A549 (cell line): Measurements from ENCODE around the gene NEUROG1. TPM values are rescaled to one million over a fixed set of nuclear protein-coding genes. Genes with fewer than 3 reads are reported as not detected.

Source experiments
- ATAC-seq, 2 experiments: fragments of 200-7000 bp in 1 of 2; fragments of >200 bp in 1 of 2; cut with Nextera tagmentation in 1 of 2; cut with Tn5 transposase in 1 of 2; 3 replicates each; pipeline versions ENCODE4 v1.8.0 to v1.9.1; 2018 to 2020; ENCODE audit warnings: mild to moderate bottlenecking in 1 of 2, moderate library complexity in 1 of 2
- CTCF ChIA-PET: fragments of 300-600 bp; sonication (Branson Sonifier 250); formaldehyde crosslinking; extraction: SDS; loops from one replicate; lab custom pipeline; 2021; ENCODE audit warnings: antibody characterized with exemption, inconsistent platforms; lab: Yijun Ruan, JAX
- POLR2A ChIA-PET: fragments of 350-600 bp; formaldehyde crosslinking; extraction: SDS; loops from one replicate; lab custom pipeline; 2021; ENCODE audit warnings: antibody characterized with exemption, inconsistent platforms; lab: Yijun Ruan, JAX
- DNase-seq, 2 experiments: peaks; one replicate each; pipeline versions ENCODE4 v3.0.0 to v3.0.0-alpha.2; 2011 to 2016; ENCODE audit warnings: low read depth in 1 of 2, low spot score in 1 of 2
- FAIRE-seq: peaks from 2 replicates; lab custom pipeline; 2011; peaks lifted over from hg19 to GRCh38; lab: Jason Lieb, UNC
- H3K27ac ChIP-seq, 2 experiments: fragments of >200 bp; sonication (Bioruptor Twin); formaldehyde crosslinking; 3 replicates each; pipeline ENCODE4 v1.5.1; 2016 to 2017
- H3K4me1 ChIP-seq: fragments of >200 bp; sonication (Bioruptor Twin); formaldehyde crosslinking; 3 replicates; pipeline ENCODE4 v1.6.1; 2016
- H3K4me2 ChIP-seq: fragments of >200 bp; sonication (Bioruptor Twin); formaldehyde crosslinking; 3 replicates; pipeline ENCODE4 v1.6.1; 2016
- H3K4me3 ChIP-seq: fragments of >200 bp; sonication (Bioruptor Twin); formaldehyde crosslinking; 3 replicates; pipeline ENCODE4 v1.5.1; 2016
- H3K9me3 ChIP-seq: fragments of >200 bp; sonication (Bioruptor Twin); formaldehyde crosslinking; 3 replicates; pipeline ENCODE4 v1.6.1; 2016
- BCL3 ChIP-seq: fragments of >200 bp; sonication (Bioruptor Twin); formaldehyde crosslinking; IDR thresholded peaks from 3 replicates; pipeline ENCODE4 v1.6.1; 2016
- CBX2 ChIP-seq: fragments of 200-600 bp; sonication (generic); IDR thresholded peaks from 2 replicates; pipeline ENCODE4 v1.6.1; 2016; ENCODE audit warnings: low read depth, mild to moderate bottlenecking, borderline replicate concordance
- CHD4 ChIP-seq: fragments of 200-600 bp; sonication (generic); IDR thresholded peaks from 2 replicates; pipeline ENCODE4 v1.6.1; 2016; ENCODE audit warnings: antibody characterized with exemption, mild to moderate bottlenecking, borderline replicate concordance
- EHF ChIP-seq: fragments of 250-450 bp; sonication (Bioruptor Pico); IDR thresholded peaks from 2 replicates; pipeline ENCODE4 v1.5.0; 2020; ENCODE audit warnings: mild to moderate bottlenecking
- ESRRA ChIP-seq: fragments of 150-350 bp; IDR thresholded peaks from 2 replicates; pipeline ENCODE4 v1.6.1; 2014; ENCODE audit warnings: mild to moderate bottlenecking, low read length, borderline replicate concordance
- FOXS1 ChIP-seq: fragments of 250-450 bp; sonication (Bioruptor Pico); IDR thresholded peaks from 2 replicates; pipeline ENCODE4 v1.5.0; 2020; ENCODE audit warnings: mild to moderate bottlenecking, moderate library complexity
- GATA3 ChIP-seq: IDR thresholded peaks from 2 replicates; pipeline ENCODE4 v1.6.1; 2012; ENCODE audit warnings: borderline replicate concordance
- HMGXB4 ChIP-seq: fragments of 250-450 bp; sonication (Bioruptor Pico); IDR thresholded peaks from 2 replicates; pipeline ENCODE4 v1.5.0; 2021; ENCODE audit warnings: mild to moderate bottlenecking, moderate library complexity, borderline replicate concordance
- HOXB5 ChIP-seq: fragments of 250-450 bp; sonication (Bioruptor Pico); IDR thresholded peaks from 2 replicates; pipeline ENCODE4 v1.5.0; 2020; ENCODE audit warnings: mild to moderate bottlenecking, moderate library complexity
- JUNB ChIP-seq: fragments of >200 bp; sonication (Bioruptor Twin); formaldehyde crosslinking; IDR thresholded peaks from 2 replicates; pipeline ENCODE4 v1.6.1; 2016
- MAFK ChIP-seq: fragments of 450-650 bp; IDR thresholded peaks from 2 replicates; pipeline ENCODE4 v1.6.1; 2014; ENCODE audit not compliant: partially characterized antibody
- MYC ChIP-seq: IDR thresholded peaks from 2 replicates; pipeline ENCODE4 v1.6.1; 2012; ENCODE audit warnings: mild to moderate bottlenecking, inconsistent platforms, low read length, improper control_type of control experiment, borderline replicate concordance
- NFE2L2 ChIP-seq: fragments of 150-350 bp; conservative IDR thresholded peaks from 2 replicates; pipeline ENCODE4 v1.6.1; 2014; ENCODE audit warnings: low read length
- PHF8 ChIP-seq: fragments of 200-600 bp; sonication (generic); IDR thresholded peaks from 2 replicates; pipeline ENCODE4 v1.6.1; 2016; ENCODE audit warnings: low read depth, mild to moderate bottlenecking, antibody characterized with exemption, moderate library complexity, borderline replicate concordance
- POLR2A ChIP-seq: IDR thresholded peaks from 2 replicates; pipeline ENCODE4 v1.6.1; 2012; ENCODE audit warnings: mild to moderate bottlenecking, low read length
- POLR2AphosphoS2 ChIP-seq: conservative IDR thresholded peaks from 2 replicates; pipeline ENCODE4 v1.6.1; 2012; ENCODE audit warnings: low read length, improper control_type of control experiment, inconsistent platforms
- RAD21 ChIP-seq, 2 experiments: fragments of >200 bp in 1 of 2; sonication (Bioruptor Twin) in 1 of 2; formaldehyde crosslinking in 1 of 2; IDR thresholded peaks in 1 of 2; conservative IDR thresholded peaks in 1 of 2; 2 replicates in 1 of 2; 3 replicates in 1 of 2; pipeline ENCODE4 v1.6.1; 2012 to 2018; ENCODE audit warnings: inconsistent platforms in 1 of 2
- RARB ChIP-seq: fragments of 250-450 bp; sonication (Bioruptor Pico); IDR thresholded peaks from 2 replicates; pipeline ENCODE4 v1.8.0; 2021; ENCODE audit warnings: mild to moderate bottlenecking, moderate library complexity
- USF2 ChIP-seq: fragments of 450-650 bp; IDR thresholded peaks from 2 replicates; pipeline ENCODE4 v1.6.1; 2014; ENCODE audit warnings: antibody characterized with exemption
- ZFP36 ChIP-seq: fragments of 450-650 bp; IDR thresholded peaks from 2 replicates; pipeline ENCODE4 v1.6.1; 2014; ENCODE audit warnings: borderline replicate concordance; ENCODE audit not compliant: partially characterized antibody
- ZSCAN20 ChIP-seq: fragments of 250-450 bp; sonication (Bioruptor Pico); IDR thresholded peaks from 2 replicates; pipeline ENCODE4 v1.8.0; 2022; ENCODE audit warnings: mild to moderate bottlenecking, moderate library complexity
- WGBS: methylation state at CpG from one replicate; pipeline ENCODE4 v1.1.6; 2017; ENCODE audit errors: missing lambda C conversion rate; 5-methylcytosine and 5-hydroxymethylcytosine counted together
- polyA plus RNA-seq, 4 experiments: library from polyadenylated mRNA; depleted of rRNA in 3 of 4; stranded (reverse); fragments of >200 nt; fragmentation: RNase III in 1 of 4; extraction: RNeasy Plus Mini Kit Qiagen cat#74134 plus additional on column Dnase treatment in 1 of 4; gene quantifications; 2 replicates in 3 of 4; 3 replicates in 1 of 4; pipeline ENCODE4 v1.2.3, GENCODE V29; 2011 to 2017
- TF ChIP-seq, protein P1 (sequence below): IDR thresholded peaks from 2 replicates; pipeline ENCODE4 v1.6.1; 2012; ENCODE audit warnings: low read depth, borderline replicate concordance

Gene NEUROG1
- polyA plus RNA-seq, 2 of the 4 experiments (the other 2 are of a cell fraction), result not detected

GRCh38 chr5:135493406-135494180, 42.2 kb downstream of the NEUROG1 start (continued):
- no peak for TF ChIP-seq ZFP36

DNA sequence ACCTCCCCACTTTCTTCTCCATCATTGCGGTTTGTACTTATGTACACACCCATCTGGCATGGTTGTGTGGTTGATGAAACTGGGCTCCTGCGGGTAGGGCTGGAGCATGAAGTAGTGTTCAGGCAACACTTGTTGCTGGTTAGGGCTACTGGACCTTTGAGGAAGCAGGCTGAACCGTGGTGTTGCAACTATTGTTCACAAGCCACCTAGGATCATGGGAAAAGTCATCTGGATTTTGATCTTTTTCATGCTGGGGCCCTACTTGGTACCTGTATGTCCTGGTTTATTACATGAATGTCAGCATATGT, 43.5 kb downstream of the NEUROG1 start:
- Histone ChIP-seq H3K4me3 (no peak overlapping the region), H3K4me1 (peaks cover 31% of the 10 kb centered on the region), H3K27ac (peak overlapping the region in 1 of 2 experiments; percentile 49; a peak in 2 of 6 replicates), H3K4me2 (no peak overlapping the region), H3K9me3 (no peaks in the 10 kb centered on the region)
- ChIA-PET POLR2A (no interaction called here), CTCF (interaction anchor here (0.6 to 6.1 kb wide), 5 partner anchors 21 to 77 kb away, joined by 3 to 43 read pairs (median 3); no protein-coding TSS in a partner anchor)
- no peak for ATAC-seq
- no peak for DNase-seq
- TF ChIP-seq EHF (CRISPR knock-in tag) (no peak), GATA3 (no peak)
- 84% methylated on average over 3 of the region's 3 CpGs for WGBS
- no peak for FAIRE-seq

DNA sequence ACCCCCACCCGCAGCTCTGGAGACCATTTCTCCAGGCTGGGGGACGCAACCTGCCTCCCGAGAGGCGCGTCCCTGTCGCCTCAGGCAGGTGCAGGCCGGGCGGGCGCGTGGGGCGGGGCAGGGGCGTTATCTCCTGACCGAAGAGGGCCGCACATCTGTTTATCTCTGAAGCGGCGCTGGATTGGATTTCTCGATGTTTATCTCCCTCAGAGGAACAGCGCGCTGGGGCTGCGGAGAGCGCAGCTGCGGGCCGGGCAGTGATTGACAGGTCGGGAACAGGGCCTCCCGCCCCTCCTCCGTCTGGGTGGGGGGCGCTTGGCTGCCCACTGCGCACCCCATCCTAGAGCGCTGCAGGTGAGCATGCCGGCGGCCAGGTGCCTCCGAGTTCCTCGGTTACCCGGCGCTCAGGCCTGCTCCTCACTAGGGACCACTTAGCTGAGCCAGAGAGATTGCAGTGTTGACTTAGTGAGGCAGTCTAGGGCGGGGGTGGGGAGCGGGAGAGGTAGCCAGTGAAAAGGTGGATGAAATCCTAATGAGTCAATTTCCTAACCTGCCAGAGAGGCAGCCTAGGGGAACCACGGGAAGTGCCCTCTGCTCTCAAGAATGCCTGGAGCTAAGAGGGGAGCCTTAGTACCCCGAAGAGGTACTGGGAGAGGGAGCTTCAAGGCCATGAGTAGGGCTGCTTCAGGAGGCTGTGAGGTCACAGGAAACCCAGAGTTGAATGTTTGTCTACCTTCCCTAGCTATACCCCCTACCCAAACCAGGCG, 44.0 kb downstream of the NEUROG1 start:
- WGBS, result 78% methylated on average over 17 of the region's 40 CpGs
- ChIA-PET CTCF (interaction anchor here (0.6 to 6.1 kb wide), 6 partner anchors 9 to 218 kb away, joined by 3 to 43 read pairs (median 3); no protein-coding TSS in a partner anchor), POLR2A (no interaction called here)
- Histone ChIP-seq H3K4me3 (no peak overlapping the region), H3K4me2 (no peak overlapping the region), H3K4me1 (peaks cover 31% of the 10 kb centered on the region), H3K9me3 (no peaks in the 10 kb centered on the region), H3K27ac (peak overlapping the region in 1 of 2 experiments; percentile 49; a peak in 2 of 6 replicates)
- ATAC-seq (no peak), DNase-seq (no peak), FAIRE-seq (no peak)
- no peak for TF ChIP-seq ESRRA
- TF ChIP-seq RAD21 (conservative IDR thresholded peaks at IDR 0.05 in 1 of 2, IDR thresholded peaks at IDR 0.05 in 1 of 2), result no peak
- TF ChIP-seq HOXB5 (CRISPR knock-in tag), result no peak
- no peak for TF ChIP-seq FOXS1 (CRISPR knock-in tag)
- no peak for TF ChIP-seq HMGXB4 (CRISPR knock-in tag)
- no peak for TF ChIP-seq BCL3
- TF ChIP-seq POLR2A, result no peak
- no peak for TF ChIP-seq EHF (CRISPR knock-in tag)
- no peak for TF ChIP-seq ZSCAN20 (CRISPR knock-in tag)
- TF ChIP-seq PHF8, result no peak
- TF ChIP-seq CBX2, result no peak
- no peak for TF ChIP-seq MYC
- no peak for TF ChIP-seq MAFK

- no peak overlapping the region for H3K27ac ChIP-seq
- ATAC-seq (no peak), DNase-seq (no peak), FAIRE-seq (no peak)
- no peak overlapping the region for H3K4me2 ChIP-seq
- ChIA-PET POLR2A (no interaction called here), CTCF (interaction anchor here (0.9 to 6.1 kb wide), 7 partner anchors 9 to 219 kb away, joined by 3 to 43 read pairs (median 3); no protein-coding TSS in a partner anchor)
- no peak for TF ChIP-seq RARB (CRISPR knock-in tag)
- TF ChIP-seq ZSCAN20 (CRISPR knock-in tag), result no peak
- no peak for TF ChIP-seq JUNB
- TF ChIP-seq CHD4, result no peak
- TF ChIP-seq POLR2AphosphoS2, result no peak
- TF ChIP-seq HOXB5 (CRISPR knock-in tag), result no peak
- TF ChIP-seq, protein P1, sequence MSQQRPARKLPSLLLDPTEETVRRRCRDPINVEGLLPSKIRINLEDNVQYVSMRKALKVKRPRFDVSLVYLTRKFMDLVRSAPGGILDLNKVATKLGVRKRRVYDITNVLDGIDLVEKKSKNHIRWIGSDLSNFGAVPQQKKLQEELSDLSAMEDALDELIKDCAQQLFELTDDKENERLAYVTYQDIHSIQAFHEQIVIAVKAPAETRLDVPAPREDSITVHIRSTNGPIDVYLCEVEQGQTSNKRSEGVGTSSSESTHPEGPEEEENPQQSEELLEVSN, result no peak
- no peak for TF ChIP-seq USF2
- no peak for TF ChIP-seq NFE2L2
- WGBS, result 92% methylated on average over 14 of the region's 14 CpGs
- no peaks in the 10 kb centered on the region for H3K9me3 ChIP-seq
- H3K4me3 ChIP-seq, result no peak overlapping the region
- H3K4me1 ChIP-seq, result peaks cover 31% of the 10 kb centered on the region
Observed at GRCh38 chr5:135491038-135491551, 44.7 kb downstream of the NEUROG1 start.
